HepG2 (cell line): Measurements from ENCODE around the gene UBTD2. TPM values are rescaled to one million over a fixed set of nuclear protein-coding genes. Genes with fewer than 3 reads are reported as not detected.
A peak's percentile ranks its signal among the peaks of the same experiment; 100 is the strongest.

Source experiments
- DNMT3B ChIP-seq: conservative IDR thresholded peaks from 2 replicates; pipeline ENCODE4 v1.6.1; 2016; ENCODE audit warnings: missing biosample characterization, control low read depth
- MIER3 ChIP-seq: IDR thresholded peaks from 2 replicates; pipeline ENCODE4 v1.6.1; 2016; ENCODE audit warnings: missing compliant biosample characterization, borderline replicate concordance
- RORA ChIP-seq: sonication (generic); formaldehyde crosslinking; IDR thresholded peaks from 2 replicates; pipeline ENCODE4 v1.5.0; 2020; ENCODE audit warnings: mild to moderate bottlenecking, missing genetic modification reagents, moderate library complexity
- SKIL ChIP-seq: sonication (generic); formaldehyde crosslinking; IDR thresholded peaks from 2 replicates; pipeline ENCODE4 v1.8.0; 2022; ENCODE audit warnings: missing genetic modification reagents, mild to moderate bottlenecking, moderate library complexity, borderline replicate concordance
- STAG1 ChIP-seq: sonication (generic); formaldehyde crosslinking; IDR thresholded peaks from 2 replicates; pipeline ENCODE4 v1.4.0; 2020; ENCODE audit warnings: missing genetic modification reagents
- TBX3 ChIP-seq: fragments of 450-650 bp; IDR thresholded peaks from 2 replicates; pipeline ENCODE4 v1.6.1; 2017; ENCODE audit warnings: antibody characterized with exemption, mild to moderate bottlenecking, inconsistent platforms, borderline replicate concordance
- U2AF1 ChIP-seq: fragments of 200-400 bp; formaldehyde crosslinking; optimal IDR thresholded peaks from 2 replicates; pipeline ENCODE3; 2017; ENCODE audit warnings: mild to moderate bottlenecking, low read depth, low read length
- ZC3H13 ChIP-seq: sonication (generic); formaldehyde crosslinking; IDR thresholded peaks from 2 replicates; pipeline ENCODE4 v1.8.1; 2023; ENCODE audit warnings: mild to moderate bottlenecking, missing genetic modification reagents, moderate library complexity
- ZNF354B ChIP-seq: sonication (generic); formaldehyde crosslinking; IDR thresholded peaks from 2 replicates; pipeline ENCODE4 v1.8.0; 2022; ENCODE audit warnings: mild to moderate bottlenecking, missing genetic modification reagents
- ZNF367 ChIP-seq: sonication (generic); formaldehyde crosslinking; IDR thresholded peaks from 2 replicates; pipeline ENCODE4 v1.4.0; 2020; ENCODE audit warnings: missing genetic modification reagents, borderline replicate concordance
- ZNF547 ChIP-seq: sonication (generic); formaldehyde crosslinking; IDR thresholded peaks from 2 replicates; pipeline ENCODE4 v1.5.1; 2020; ENCODE audit warnings: mild to moderate bottlenecking, missing genetic modification reagents
- ZNF891 ChIP-seq: sonication (generic); formaldehyde crosslinking; IDR thresholded peaks from 2 replicates; pipeline ENCODE4 v1.5.0; 2020; ENCODE audit warnings: mild to moderate bottlenecking, missing genetic modification reagents
- polyA plus RNA-seq, 8 experiments: library from polyadenylated mRNA; depleted of rRNA in 3 of 8; stranded (reverse) in 7 of 8; unstranded in 1 of 8; fragments of >200 nt; fragmentation: Illumina TruSeq in 4 of 8; extraction: Trizol in 4 of 8; gene quantifications; 2 replicates each; pipeline versions ENCODE4 v1.2.1 to v1.2.3, GENCODE V29; 2011 to 2016; ENCODE audit warnings: low read depth in 4 of 8, missing spikeins in 1 of 8, mixed read lengths in 1 of 8; ENCODE audit not compliant: insufficient read depth in 1 of 8
- total RNA-seq, 5 experiments: library from RNA; depleted of rRNA; stranded (reverse); fragments of >200 nt; fragmentation: Illumina TruSeq; extraction: Trizol; gene quantifications; 2 replicates each; pipeline ENCODE4 v1.2.3, GENCODE V29; 2016; ENCODE audit warnings: low read depth in 1 of 5
- TF ChIP-seq, protein P1 (sequence below): sonication (generic); formaldehyde crosslinking; IDR thresholded peaks from 2 replicates; pipeline ENCODE4 v1.4.0; 2020; ENCODE audit warnings: missing genetic modification reagents, borderline replicate concordance
- TF ChIP-seq, protein P2 (sequence below): sonication (generic); formaldehyde crosslinking; IDR thresholded peaks from 2 replicates; pipeline ENCODE4 v1.4.0; 2020; ENCODE audit warnings: mild to moderate bottlenecking, missing genetic modification reagents
- TF ChIP-seq, protein P3 (sequence below): sonication (generic); formaldehyde crosslinking; IDR thresholded peaks from 2 replicates; pipeline ENCODE4 v1.4.0; 2020; ENCODE audit warnings: missing genetic modification reagents

Gene UBTD2
- total and polyA plus RNA-seq, 2 of the 13 experiments (the other 11 are each of a cell fraction or from before 2014, with no cell fraction given), result 15.2 to 24.1 TPM

- no peak for TF ChIP-seq MIER3
- no peak for TF ChIP-seq RORA
- peak; percentile 46 for TF ChIP-seq STAG1 (CRISPR knock-in tag)
- TF ChIP-seq, protein P1, sequence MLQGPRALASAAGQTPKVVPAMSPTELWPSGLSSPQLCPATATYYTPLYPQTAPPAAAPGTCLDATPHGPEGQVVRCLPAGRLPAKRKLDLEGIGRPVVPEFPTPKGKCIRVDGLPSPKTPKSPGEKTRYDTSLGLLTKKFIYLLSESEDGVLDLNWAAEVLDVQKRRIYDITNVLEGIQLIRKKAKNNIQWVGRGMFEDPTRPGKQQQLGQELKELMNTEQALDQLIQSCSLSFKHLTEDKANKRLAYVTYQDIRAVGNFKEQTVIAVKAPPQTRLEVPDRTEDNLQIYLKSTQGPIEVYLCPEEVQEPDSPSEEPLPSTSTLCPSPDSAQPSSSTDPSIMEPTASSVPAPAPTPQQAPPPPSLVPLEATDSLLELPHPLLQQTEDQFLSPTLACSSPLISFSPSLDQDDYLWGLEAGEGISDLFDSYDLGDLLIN (CRISPR knock-in tag), result no peak
- 0 out of 2 replicates have a peak, but pooled peaks have one; percentile 46 for TF ChIP-seq ZC3H13 (CRISPR knock-in tag)
- peak; percentile 77 for TF ChIP-seq ZNF547 (CRISPR knock-in tag)
- TF ChIP-seq TBX3, result no peak
- TF ChIP-seq SKIL (CRISPR knock-in tag), result no peak
- TF ChIP-seq ZNF354B (CRISPR knock-in tag), result no peak
- no peak for TF ChIP-seq DNMT3B (CRISPR knock-in tag)
- TF ChIP-seq, protein P2, sequence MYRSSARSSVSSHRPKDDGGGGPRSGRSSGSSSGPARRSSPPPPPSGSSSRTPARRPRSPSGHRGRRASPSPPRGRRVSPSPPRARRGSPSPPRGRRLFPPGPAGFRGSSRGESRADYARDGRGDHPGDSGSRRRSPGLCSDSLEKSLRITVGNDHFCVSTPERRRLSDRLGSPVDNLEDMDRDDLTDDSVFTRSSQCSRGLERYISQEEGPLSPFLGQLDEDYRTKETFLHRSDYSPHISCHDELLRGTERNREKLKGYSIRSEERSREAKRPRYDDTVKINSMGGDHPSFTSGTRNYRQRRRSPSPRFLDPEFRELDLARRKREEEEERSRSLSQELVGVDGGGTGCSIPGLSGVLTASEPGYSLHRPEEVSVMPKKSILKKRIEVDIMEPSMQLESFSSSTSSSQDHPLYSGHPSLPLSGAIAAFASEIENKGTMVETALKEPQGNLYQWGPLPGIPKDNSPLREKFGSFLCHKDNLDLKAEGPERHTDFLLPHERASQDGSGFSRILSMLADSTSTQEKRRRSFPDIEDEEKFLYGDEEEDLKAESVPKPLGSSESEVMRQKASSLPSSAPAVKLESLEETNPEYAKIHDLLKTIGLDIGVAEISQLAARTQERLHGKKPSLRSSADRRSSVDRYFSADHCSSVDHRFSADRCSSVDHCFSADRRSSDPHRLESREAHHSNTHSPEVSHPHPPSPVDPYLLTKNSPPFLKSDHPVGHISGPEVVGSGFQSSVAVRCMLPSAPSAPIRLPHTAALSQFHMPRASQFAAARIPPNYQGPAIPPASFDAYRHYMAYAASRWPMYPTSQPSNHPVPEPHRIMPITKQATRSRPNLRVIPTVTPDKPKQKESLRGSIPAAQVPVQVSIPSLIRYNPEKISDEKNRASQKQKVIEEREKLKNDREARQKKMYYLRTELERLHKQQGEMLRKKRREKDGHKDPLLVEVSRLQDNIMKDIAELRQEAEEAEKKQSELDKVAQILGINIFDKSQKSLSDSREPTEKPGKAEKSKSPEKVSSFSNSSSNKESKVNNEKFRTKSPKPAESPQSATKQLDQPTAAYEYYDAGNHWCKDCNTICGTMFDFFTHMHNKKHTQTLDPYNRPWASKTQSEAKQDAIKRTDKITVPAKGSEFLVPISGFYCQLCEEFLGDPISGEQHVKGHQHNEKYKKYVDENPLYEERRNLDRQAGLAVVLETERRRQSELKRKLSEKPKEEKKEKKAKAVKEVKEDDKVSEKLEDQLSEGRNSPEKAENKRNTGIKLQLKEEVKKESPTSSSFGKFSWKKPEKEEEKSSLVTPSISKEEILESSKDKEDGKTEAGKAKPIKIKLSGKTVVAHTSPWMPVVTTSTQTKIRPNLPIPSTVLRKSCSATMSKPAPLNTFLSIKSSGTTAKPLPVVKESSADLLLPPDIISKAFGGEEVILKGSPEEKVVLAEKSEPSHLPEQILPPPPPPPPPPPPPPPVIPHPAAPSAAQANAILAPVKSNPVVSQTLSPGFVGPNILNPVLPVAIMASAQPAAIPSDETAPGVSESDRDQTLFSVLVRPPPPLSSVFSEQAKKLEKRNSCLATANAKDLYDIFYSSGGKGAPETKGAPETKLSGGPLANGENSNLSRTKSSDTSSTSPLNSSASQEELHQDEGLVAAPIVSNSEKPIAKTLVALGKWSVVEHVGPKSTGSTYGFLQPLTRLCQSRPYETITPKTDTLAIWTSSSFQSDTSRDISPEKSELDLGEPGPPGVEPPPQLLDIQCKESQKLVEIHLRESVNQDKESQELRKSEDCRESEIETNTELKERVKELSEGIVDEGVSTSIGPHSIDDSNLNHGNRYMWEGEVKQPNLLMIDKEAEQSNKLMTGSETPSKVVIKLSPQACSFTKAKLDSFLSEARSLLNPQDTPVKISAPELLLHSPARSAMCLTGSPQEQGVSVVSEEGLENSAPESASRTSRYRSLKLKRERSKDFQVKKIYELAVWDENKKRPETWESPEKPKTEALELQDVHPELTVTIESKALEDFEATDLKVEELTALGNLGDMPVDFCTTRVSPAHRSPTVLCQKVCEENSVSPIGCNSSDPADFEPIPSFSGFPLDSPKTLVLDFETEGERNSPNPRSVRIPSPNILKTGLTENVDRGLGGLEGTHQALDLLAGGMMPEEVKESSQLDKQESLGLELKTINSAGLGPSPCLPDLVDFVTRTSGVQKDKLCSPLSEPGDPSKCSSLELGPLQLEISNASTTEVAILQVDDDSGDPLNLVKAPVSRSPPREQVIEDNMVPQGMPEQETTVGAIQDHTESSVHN, result 0 out of 2 replicates have a peak, but pooled peaks have one; percentile 27
- TF ChIP-seq U2AF1, result no peak
- TF ChIP-seq ZNF891 (CRISPR knock-in tag), result no peak
- TF ChIP-seq, protein P3, sequence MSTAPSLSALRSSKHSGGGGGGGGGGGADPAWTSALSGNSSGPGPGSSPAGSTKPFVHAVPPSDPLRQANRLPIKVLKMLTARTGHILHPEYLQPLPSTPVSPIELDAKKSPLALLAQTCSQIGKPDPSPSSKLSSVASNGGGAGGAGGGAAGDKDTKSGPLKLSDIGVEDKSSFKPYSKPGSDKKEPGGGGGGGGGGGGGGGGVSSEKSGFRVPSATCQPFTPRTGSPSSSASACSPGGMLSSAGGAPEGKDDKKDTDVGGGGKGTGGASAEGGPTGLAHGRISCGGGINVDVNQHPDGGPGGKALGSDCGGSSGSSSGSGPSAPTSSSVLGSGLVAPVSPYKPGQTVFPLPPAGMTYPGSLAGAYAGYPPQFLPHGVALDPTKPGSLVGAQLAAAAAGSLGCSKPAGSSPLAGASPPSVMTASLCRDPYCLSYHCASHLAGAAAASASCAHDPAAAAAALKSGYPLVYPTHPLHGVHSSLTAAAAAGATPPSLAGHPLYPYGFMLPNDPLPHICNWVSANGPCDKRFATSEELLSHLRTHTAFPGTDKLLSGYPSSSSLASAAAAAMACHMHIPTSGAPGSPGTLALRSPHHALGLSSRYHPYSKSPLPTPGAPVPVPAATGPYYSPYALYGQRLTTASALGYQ (CRISPR knock-in tag), result no peak
- TF ChIP-seq ZNF367 (CRISPR knock-in tag), result 0 out of 2 replicates have a peak, but pooled peaks have one; percentile 25
These were observed at the start of gene UBTD2 (continued) for GRCh38 chr5:172283020-172283861.
